Breast epithelium (tissue), 3 donors: Measurements from ENCODE around the gene CCDC92.

Experiments used
- CTCF ChIP-seq, 3 donors: fragments of 450-650 bp; IDR thresholded peaks; one replicate each; pipeline ENCODE4 v1.5.1; 2016 to 2017; ENCODE audit warnings: antibody characterized with exemption in 3 of 3, mild to moderate bottlenecking in 3 of 3, moderate library complexity in 3 of 3
- POLR2A ChIP-seq: fragments of 450-650 bp; IDR thresholded peaks from one replicate; pipeline ENCODE4 v1.6.1; 2016; ENCODE audit warnings: antibody characterized with exemption, mild to moderate bottlenecking, moderate library complexity
- POLR2AphosphoS5 ChIP-seq, 3 donors: sonication (generic); formaldehyde crosslinking; IDR thresholded peaks; one replicate each; pipeline ENCODE4 v1.6.1; 2017; ENCODE audit warnings: antibody characterized with exemption in 3 of 3

- TF ChIP-seq CTCF (IDR thresholded peaks at IDR 0.05): no peak
- TF ChIP-seq POLR2A: no peak
- TF ChIP-seq POLR2AphosphoS5 (IDR thresholded peaks at IDR 0.05): no peak
These were observed 45.9 kb upstream of the CCDC92 start for GRCh38 chr12:124018539-124018938.
